Tibial nerve (tissue), 4 donors: ENCODE measurements around the gene TMCC1.

Source experiments
- EP300 ChIP-seq, 2 donors: sonication (generic); formaldehyde crosslinking; IDR thresholded peaks; one replicate each; pipeline ENCODE4 v1.6.1; 2017; ENCODE audit warnings: antibody characterized with exemption in 2 of 2, mild to moderate bottlenecking in 1 of 2
- POLR2A ChIP-seq, 2 donors: fragments of 450-650 bp; IDR thresholded peaks; one replicate each; pipeline ENCODE4 v1.6.1; 2017; ENCODE audit warnings: antibody characterized with exemption in 2 of 2, mild to moderate bottlenecking in 2 of 2, moderate library complexity in 2 of 2
- TF ChIP-seq, protein P1 (sequence below), 5 experiments: fragments of 200-600 bp in 3 of 5; fragments of 450-650 bp in 2 of 5; sonication (generic) in 3 of 5; IDR thresholded peaks; one replicate each; pipeline ENCODE4 v1.5.1; 2016 to 2019; ENCODE audit warnings: antibody characterized with exemption in 5 of 5, mild to moderate bottlenecking in 3 of 5, moderate library complexity in 2 of 5

DNA sequence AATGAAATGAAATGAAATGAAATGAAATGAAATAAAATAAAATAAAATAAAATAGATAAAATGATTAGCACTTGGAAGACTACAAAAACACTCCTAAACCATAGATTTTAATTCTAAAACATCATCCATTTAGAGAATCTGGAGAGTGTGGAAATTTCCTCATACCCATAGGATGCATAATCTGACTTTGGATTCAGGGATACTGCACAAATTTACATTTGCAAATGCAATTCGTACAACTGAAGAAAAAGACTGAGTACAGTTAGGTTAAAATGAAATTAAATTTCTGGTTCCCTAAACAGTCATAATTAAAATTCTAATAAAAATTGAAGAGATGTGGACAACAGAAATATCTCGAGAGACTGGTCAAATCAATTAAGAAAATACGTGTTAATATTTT is 122.9 kb downstream of the TMCC1 start:
- TF ChIP-seq, protein P1, sequence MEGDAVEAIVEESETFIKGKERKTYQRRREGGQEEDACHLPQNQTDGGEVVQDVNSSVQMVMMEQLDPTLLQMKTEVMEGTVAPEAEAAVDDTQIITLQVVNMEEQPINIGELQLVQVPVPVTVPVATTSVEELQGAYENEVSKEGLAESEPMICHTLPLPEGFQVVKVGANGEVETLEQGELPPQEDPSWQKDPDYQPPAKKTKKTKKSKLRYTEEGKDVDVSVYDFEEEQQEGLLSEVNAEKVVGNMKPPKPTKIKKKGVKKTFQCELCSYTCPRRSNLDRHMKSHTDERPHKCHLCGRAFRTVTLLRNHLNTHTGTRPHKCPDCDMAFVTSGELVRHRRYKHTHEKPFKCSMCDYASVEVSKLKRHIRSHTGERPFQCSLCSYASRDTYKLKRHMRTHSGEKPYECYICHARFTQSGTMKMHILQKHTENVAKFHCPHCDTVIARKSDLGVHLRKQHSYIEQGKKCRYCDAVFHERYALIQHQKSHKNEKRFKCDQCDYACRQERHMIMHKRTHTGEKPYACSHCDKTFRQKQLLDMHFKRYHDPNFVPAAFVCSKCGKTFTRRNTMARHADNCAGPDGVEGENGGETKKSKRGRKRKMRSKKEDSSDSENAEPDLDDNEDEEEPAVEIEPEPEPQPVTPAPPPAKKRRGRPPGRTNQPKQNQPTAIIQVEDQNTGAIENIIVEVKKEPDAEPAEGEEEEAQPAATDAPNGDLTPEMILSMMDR (IDR thresholded peaks at IDR 0.05): no peak
- TF ChIP-seq POLR2A (IDR thresholded peaks at IDR 0.05): no peak
- TF ChIP-seq EP300 (IDR thresholded peaks at IDR 0.05): no peak
